ENCODE data around the gene STON2.
A peak's percentile ranks its signal among the peaks of the same experiment; 100 is the strongest.

Gene STON2

GRCh38 chr14:81295958-81296923, 103.9 kb downstream of the STON2 start:
- TF ChIP-seq CTCF (IDR thresholded peaks at IDR 0.05; ENCODE audit: insufficient read depth, missing control alignments) = no peak
- no peak for DNase-seq (ENCODE audit: insufficient read length, low spot score)
- FAIRE-seq = peak; percentile 16

- no peak for TF ChIP-seq CTCF (IDR thresholded peaks at IDR 0.05; ENCODE audit: insufficient read depth, missing control alignments)
- DNase-seq (ENCODE audit: insufficient read length, low spot score) (no peak), FAIRE-seq (no peak)
These were observed 110.6 kb downstream of the STON2 start for GRCh38 chr14:81289516-81289915.

GRCh38 chr14:81286574-81287370, 113.4 kb downstream of the STON2 start:
- DNase-seq (ENCODE audit: insufficient read length, low spot score) (no peak), FAIRE-seq (no peak)
- TF ChIP-seq CTCF (IDR thresholded peaks at IDR 0.05; ENCODE audit: insufficient read depth, missing control alignments) = no peak

- DNase-seq (ENCODE audit: insufficient read length, low spot score) (no peak), FAIRE-seq (no peak)
- no peak for TF ChIP-seq CTCF (IDR thresholded peaks at IDR 0.05; ENCODE audit: insufficient read depth, missing control alignments)
These were observed 114.9 kb downstream of the STON2 start for GRCh38 chr14:81285245-81285644.

GRCh38 chr14:81281332-81281731, 118.8 kb downstream of the STON2 start:
- no peak for TF ChIP-seq CTCF (IDR thresholded peaks at IDR 0.05; ENCODE audit: insufficient read depth, missing control alignments)
- DNase-seq (ENCODE audit: insufficient read length, low spot score) = no peak
- no peak for FAIRE-seq

GRCh38 chr14:81280136-81280791, 119.9 kb downstream of the STON2 start:
- DNase-seq (ENCODE audit: insufficient read length, low spot score) (no peak), FAIRE-seq (no peak)
- no peak for TF ChIP-seq CTCF (IDR thresholded peaks at IDR 0.05; ENCODE audit: insufficient read depth, missing control alignments)

All from D721Med (cell line).